Cardiac fibroblast (primary cell): Measurements from ENCODE around the gene GNGT2.

Experiments
- DNase-seq, 2 donors: peaks; one replicate each; pipeline versions ENCODE4 v3.0.0 to v3.0.0-alpha.2; 2010; ENCODE audit warnings: low read depth in 2 of 2
- H3K4me3 ChIP-seq, 2 donors: replicated peaks in 1 of 2; 1 replicate in 1 of 2; 2 replicates in 1 of 2; pipeline ENCODE4 v1.5.1; 2011; ENCODE audit warnings: low read depth in 2 of 2, low read length in 2 of 2, mild to moderate bottlenecking in 2 of 2, moderate library complexity in 1 of 2
- CTCF ChIP-seq: IDR thresholded peaks from one replicate; pipeline ENCODE4 v1.5.1; 2011; ENCODE audit warnings: low read depth, mild to moderate bottlenecking, low read length, inconsistent platforms

Gene GNGT2

GRCh38 chr17:49229805-49230600 lies 19.6 kb upstream of the GNGT2 start:
- H3K4me3 ChIP-seq: peak overlapping the region; percentile 67 to 78
- TF ChIP-seq CTCF: no peak
- no peak for DNase-seq

GRCh38 chr17:49229076-49229804 lies 18.9 kb upstream of the GNGT2 start:
- no peak for DNase-seq
- H3K4me3 ChIP-seq: no peak overlapping the region
- no peak for TF ChIP-seq CTCF

GRCh38 chr17:49227436-49228261 lies 17.3 kb upstream of the GNGT2 start:
- H3K4me3 ChIP-seq: no peak overlapping the region
- peak; percentile 66 to 73 for DNase-seq
- peak; percentile 85 for TF ChIP-seq CTCF

- DNase-seq: no peak
Measured at GRCh38 chr17:49226771-49227435, 16.5 kb upstream of the GNGT2 start.

GRCh38 chr17:49225554-49226236 lies 15.3 kb upstream of the GNGT2 start:
- no peak overlapping the region for H3K4me3 ChIP-seq
- DNase-seq: no peak
- TF ChIP-seq CTCF: no peak

More at GRCh38 chr17:49226771-49227435, 16.5 kb upstream of the GNGT2 start:
- no peak for TF ChIP-seq CTCF
- no peak overlapping the region for H3K4me3 ChIP-seq

GRCh38 chr17:49224997-49225337 lies 14.6 kb upstream of the GNGT2 start:
- no peak overlapping the region for H3K4me3 ChIP-seq
- TF ChIP-seq CTCF: no peak
- no peak for DNase-seq
